ENCODE measurements around the gene DNAH5.
"Not testable (repeated sequence)": the region's sequence is repeated elsewhere in the genome, so short reads cannot be mapped to it uniquely, and the experiment has no call there.

DNAH5 gene

GRCh38 chr5:13987843-13988464 is 43.5 kb upstream of the DNAH5 start:
- TF ChIP-seq CTCF (conservative IDR thresholded peaks at IDR 0.05; ENCODE audit: control insufficient read depth, insufficient read depth, low read depth, low read length), result peak; percentile 91
- H3K4me3 ChIP-seq (ENCODE audit: control insufficient read depth, low read depth, low read length), result no peak overlapping the region
- peak; percentile 74 for DNase-seq (ENCODE audit: low read depth)

GRCh38 chr5:13985731-13986418 is 41.4 kb upstream of the DNAH5 start:
- peak; percentile 90 for DNase-seq (ENCODE audit: low read depth)
- H3K4me3 ChIP-seq (ENCODE audit: control insufficient read depth, low read depth, low read length), result no peak overlapping the region
- no peak for TF ChIP-seq CTCF (conservative IDR thresholded peaks at IDR 0.05; ENCODE audit: control insufficient read depth, insufficient read depth, low read depth, low read length)

- DNase-seq (ENCODE audit: low read depth); H3K4me3 ChIP-seq (ENCODE audit: control insufficient read depth, low read depth, low read length): not testable (repeated sequence)
Observed at GRCh38 chr5:13984888-13985287, 40.4 kb upstream of the DNAH5 start.

- no peak overlapping the region for H3K4me3 ChIP-seq (ENCODE audit: control insufficient read depth, low read depth, low read length)
- peak; percentile 54 for TF ChIP-seq CTCF (conservative IDR thresholded peaks at IDR 0.05; ENCODE audit: control insufficient read depth, insufficient read depth, low read depth, low read length)
- peak; percentile 68 for DNase-seq (ENCODE audit: low read depth)
Observed at GRCh38 chr5:13976867-13977830, 32.7 kb upstream of the DNAH5 start.

- H3K4me3 ChIP-seq (ENCODE audit: control insufficient read depth, low read depth, low read length), result no peak overlapping the region
- TF ChIP-seq CTCF (conservative IDR thresholded peaks at IDR 0.05; ENCODE audit: control insufficient read depth, insufficient read depth, low read depth, low read length), result no peak
- no peak for DNase-seq (ENCODE audit: low read depth)
Observed at GRCh38 chr5:13976223-13976622, 31.7 kb upstream of the DNAH5 start.

- DNase-seq (ENCODE audit: low read depth), result no peak
- no peak for TF ChIP-seq CTCF (conservative IDR thresholded peaks at IDR 0.05; ENCODE audit: control insufficient read depth, insufficient read depth, low read depth, low read length)
- no peak overlapping the region for H3K4me3 ChIP-seq (ENCODE audit: control insufficient read depth, low read depth, low read length)
Observed at GRCh38 chr5:13975246-13975645, 30.8 kb upstream of the DNAH5 start.

- no peak overlapping the region for H3K4me3 ChIP-seq (ENCODE audit: control insufficient read depth, low read depth, low read length)
- DNase-seq (ENCODE audit: low read depth), result no peak
- no peak for TF ChIP-seq CTCF (conservative IDR thresholded peaks at IDR 0.05; ENCODE audit: control insufficient read depth, insufficient read depth, low read depth, low read length)
Observed at GRCh38 chr5:13973724-13974123, 29.2 kb upstream of the DNAH5 start.

Measured in fibroblast of mammary gland (primary cell).